HUES6 (cell line): ENCODE data around the gene ANKRD18B.
"Not testable (repeated sequence)": the region's sequence is repeated elsewhere in the genome, so short reads cannot be mapped to it uniquely, and the experiment has no call there.

Source experiments
- H3K27ac ChIP-seq: 2 replicates; pipeline ENCODE4 v1.7.0; 2013; ENCODE audit warnings: low read depth, mild to moderate bottlenecking, low read length, inconsistent platforms
- H3K27me3 ChIP-seq: 2 replicates; pipeline ENCODE4 v1.6.1; 2013; ENCODE audit warnings: low read length; ENCODE audit not compliant: control insufficient read depth, insufficient read depth
- H3K36me3 ChIP-seq: 2 replicates; pipeline ENCODE4 v1.6.1; 2013; ENCODE audit warnings: low read length; ENCODE audit not compliant: control insufficient read depth, insufficient read depth
- H3K4me1 ChIP-seq: 2 replicates; pipeline ENCODE4 v1.6.1; 2013; ENCODE audit warnings: low read length; ENCODE audit not compliant: control insufficient read depth, insufficient read depth
- H3K4me3 ChIP-seq: 2 replicates; pipeline ENCODE4 v1.5.1; 2013; ENCODE audit warnings: low read depth, low read length
- H3K9ac ChIP-seq: one replicate; pipeline ENCODE4 v1.6.1; 2013; ENCODE audit warnings: mild to moderate bottlenecking, low read length
- H3K9me3 ChIP-seq: 2 replicates; pipeline ENCODE4 v1.6.1; 2013; ENCODE audit warnings: low read depth, low read length; ENCODE audit not compliant: control insufficient read depth, insufficient read depth

Gene ANKRD18B

GRCh38 chr9:33523397-33524305, at the start of gene ANKRD18B:
ANKRD18B (plus strand) TSS chr9:33524251; CDS start chr9:33524490, 239 bp downstream.
- not testable (repeated sequence) for H3K4me1 ChIP-seq
- peak within 1 kb of the TSS; percentile 80 for H3K9ac ChIP-seq

GRCh38 chr9:33475357-33475756, 48.7 kb upstream of the ANKRD18B start:
- H3K36me3 ChIP-seq: peaks cover 18% of the 10 kb centered on the region
- H3K27ac ChIP-seq: no peak overlapping the region
- no peaks in the 10 kb centered on the region for H3K27me3 ChIP-seq
- H3K4me1 ChIP-seq: no peaks in the 10 kb centered on the region
- no peaks in the 10 kb centered on the region for H3K9me3 ChIP-seq
- no peak overlapping the region for H3K4me3 ChIP-seq
- no peak overlapping the region for H3K9ac ChIP-seq

More at GRCh38 chr9:33523397-33524305, at the start of gene ANKRD18B:
- not testable (repeated sequence) for H3K36me3 ChIP-seq, H3K27me3 ChIP-seq, H3K9me3 ChIP-seq
- peak within 1 kb of the TSS; percentile 34; the same call in 1 of the 2 replicates for H3K27ac ChIP-seq
- H3K4me3 ChIP-seq: peak within 1 kb of the TSS; percentile 88

- peaks cover 9% of the 10 kb centered on the region for H3K36me3 ChIP-seq
- no peak overlapping the region for H3K27ac ChIP-seq
- H3K9me3 ChIP-seq: no peaks in the 10 kb centered on the region
- no peak overlapping the region for H3K4me3 ChIP-seq
- no peaks in the 10 kb centered on the region for H3K27me3 ChIP-seq
- no peaks in the 10 kb centered on the region for H3K4me1 ChIP-seq
- no peak overlapping the region for H3K9ac ChIP-seq
Observed at GRCh38 chr9:33476503-33476902, 47.5 kb upstream of the ANKRD18B start.

- no peak overlapping the region for H3K9ac ChIP-seq
- H3K36me3 ChIP-seq: no peaks in the 10 kb centered on the region
- no peak overlapping the region for H3K4me3 ChIP-seq
- no peaks in the 10 kb centered on the region for H3K4me1 ChIP-seq
- no peaks in the 10 kb centered on the region for H3K27me3 ChIP-seq
- no peaks in the 10 kb centered on the region for H3K9me3 ChIP-seq
- H3K27ac ChIP-seq: no peak overlapping the region
Observed at GRCh38 chr9:33480106-33480505, 43.9 kb upstream of the ANKRD18B start.

- no peak overlapping the region for H3K27ac ChIP-seq
Observed at GRCh38 chr9:33480976-33481375, 43.1 kb upstream of the ANKRD18B start.

GRCh38 chr9:33485312-33485711, 38.7 kb upstream of the ANKRD18B start:
- not testable (repeated sequence) for H3K9ac ChIP-seq, H3K4me1 ChIP-seq, H3K36me3 ChIP-seq, H3K27ac ChIP-seq, H3K27me3 ChIP-seq, H3K9me3 ChIP-seq, H3K4me3 ChIP-seq

More at GRCh38 chr9:33480976-33481375, 43.1 kb upstream of the ANKRD18B start:
- H3K36me3 ChIP-seq: no peaks in the 10 kb centered on the region
- H3K9ac ChIP-seq: no peak overlapping the region
- H3K9me3 ChIP-seq: no peaks in the 10 kb centered on the region
- no peaks in the 10 kb centered on the region for H3K27me3 ChIP-seq
- H3K4me3 ChIP-seq: no peak overlapping the region
- no peaks in the 10 kb centered on the region for H3K4me1 ChIP-seq

- no peaks in the 10 kb centered on the region for H3K36me3 ChIP-seq
- no peaks in the 10 kb centered on the region for H3K4me1 ChIP-seq
- H3K9me3 ChIP-seq: no peaks in the 10 kb centered on the region
- no peak overlapping the region for H3K4me3 ChIP-seq
- no peak overlapping the region for H3K9ac ChIP-seq
- no peak overlapping the region for H3K27ac ChIP-seq
- no peaks in the 10 kb centered on the region for H3K27me3 ChIP-seq
Observed at GRCh38 chr9:33489066-33489465, 35.0 kb upstream of the ANKRD18B start.

- not testable (repeated sequence) for H3K4me1 ChIP-seq, H3K27me3 ChIP-seq, H3K36me3 ChIP-seq, H3K9ac ChIP-seq, H3K27ac ChIP-seq, H3K9me3 ChIP-seq, H3K4me3 ChIP-seq
Observed at GRCh38 chr9:33493819-33494218, 30.2 kb upstream of the ANKRD18B start.

GRCh38 chr9:33498387-33498786, 25.7 kb upstream of the ANKRD18B start:
- Histone ChIP-seq H3K27ac (no peak overlapping the region), H3K4me3 (no peak overlapping the region), H3K9ac (no peak overlapping the region), H3K9me3 (no peaks in the 10 kb centered on the region), H3K4me1 (no peaks in the 10 kb centered on the region), H3K27me3 (no peaks in the 10 kb centered on the region), H3K36me3 (no peaks in the 10 kb centered on the region)

GRCh38 chr9:33506626-33507370, 17.3 kb upstream of the ANKRD18B start:
- Histone ChIP-seq H3K4me1 (no peaks in the 10 kb centered on the region), H3K9ac (no peak overlapping the region), H3K9me3 (no peaks in the 10 kb centered on the region), H3K36me3 (no peaks in the 10 kb centered on the region), H3K27me3 (no peaks in the 10 kb centered on the region), H3K27ac (no peak overlapping the region), H3K4me3 (no peak overlapping the region)
